ENCODE results near the gene FBXW12.
A peak's percentile ranks its signal among the peaks of the same experiment; 100 is the strongest.

FBXW12 gene

GRCh38 chr3:48435223-48435595 is 63.2 kb downstream of the FBXW12 start:
- DNase-seq (ENCODE audit: low read depth, low spot score), result no peak

GRCh38 chr3:48435774-48436476 is 63.9 kb downstream of the FBXW12 start:
- DNase-seq (ENCODE audit: low read depth, low spot score), result peak; percentile 76

GRCh38 chr3:48436477-48436787 is 64.4 kb downstream of the FBXW12 start:
- no peak for DNase-seq (ENCODE audit: low read depth, low spot score)

GRCh38 chr3:48436855-48437254 is 64.8 kb downstream of the FBXW12 start:
- no peak for DNase-seq (ENCODE audit: low read depth, low spot score)

- DNase-seq (ENCODE audit: low read depth, low spot score), result no peak
These were observed 65.8 kb downstream of the FBXW12 start for GRCh38 chr3:48437812-48438211.

- DNase-seq (ENCODE audit: low read depth, low spot score), result peak; percentile 98
These were observed 68.0 kb downstream of the FBXW12 start, which contains the start of the genes CCDC51 and TMA7 for GRCh38 chr3:48439820-48440589. TSS of gene CCDC51 (minus strand) at chr3:48440119. CDS start at chr3:48435128, 4,991 bp downstream. TSS of gene TMA7 (plus strand) at chr3:48440257. CDS start at chr3:48440297, 40 bp downstream.

GRCh38 chr3:48440590-48440958 is 68.6 kb downstream of the FBXW12 start:
- DNase-seq (ENCODE audit: low read depth, low spot score), result no peak

- no peak for DNase-seq (ENCODE audit: low read depth, low spot score)
These were observed 69.9 kb downstream of the FBXW12 start for GRCh38 chr3:48441940-48442339.
